GM18909 (cell line): Measurements from ENCODE around the gene ASPN.

Experiments used
- ATAC-seq: cut with Tn5 transposase; IDR thresholded peaks from one replicate; pipeline ENCODE4 v1.9.1; 2021; ENCODE audit warnings: mild to moderate bottlenecking; ENCODE audit not compliant: unreplicated experiment, poor library complexity

The ASPN gene

GRCh38 chr9:92482329-92482728, at the start of gene ASPN:
ASPN (minus strand) TSS chr9:92482506.
- no peak for ATAC-seq

GRCh38 chr9:92530893-92531292, 48.6 kb upstream of the ASPN start:
- ATAC-seq: no peak

GRCh38 chr9:92529124-92529523, 46.8 kb upstream of the ASPN start:
- no peak for ATAC-seq

- ATAC-seq: no peak
Observed at GRCh38 chr9:92528522-92528849, 46.2 kb upstream of the ASPN start.

- ATAC-seq: no peak
Observed at GRCh38 chr9:92527832-92528521, 45.7 kb upstream of the ASPN start.

- ATAC-seq: no peak
Observed at GRCh38 chr9:92527291-92527828, 45.1 kb upstream of the ASPN start.

- no peak for ATAC-seq
Observed at GRCh38 chr9:92525306-92525705, 43.0 kb upstream of the ASPN start.

GRCh38 chr9:92524881-92525280, 42.6 kb upstream of the ASPN start:
- ATAC-seq: no peak

- ATAC-seq: no peak
Observed at GRCh38 chr9:92522983-92523970, 41.0 kb upstream of the ASPN start.

- ATAC-seq: no peak
Observed at GRCh38 chr9:92520837-92521236, 38.5 kb upstream of the ASPN start.

- no peak for ATAC-seq
Observed at GRCh38 chr9:92518199-92518598, 35.9 kb upstream of the ASPN start.

GRCh38 chr9:92517046-92517445, 34.7 kb upstream of the ASPN start:
- no peak for ATAC-seq

GRCh38 chr9:92516521-92516920, 34.2 kb upstream of the ASPN start:
- no peak for ATAC-seq

GRCh38 chr9:92514635-92515034, 32.3 kb upstream of the ASPN start:
- no peak for ATAC-seq

GRCh38 chr9:92513349-92513748, 31.0 kb upstream of the ASPN start:
- ATAC-seq: no peak

- ATAC-seq: no peak
Observed at GRCh38 chr9:92512622-92513021, 30.3 kb upstream of the ASPN start.

- no peak for ATAC-seq
Observed at GRCh38 chr9:92510747-92511146, 28.4 kb upstream of the ASPN start.

GRCh38 chr9:92509050-92509449, 26.7 kb upstream of the ASPN start:
- ATAC-seq: no peak

- no peak for ATAC-seq
Observed at GRCh38 chr9:92508018-92508820, 25.9 kb upstream of the ASPN start.

GRCh38 chr9:92507496-92507895, 25.2 kb upstream of the ASPN start:
- ATAC-seq: no peak

- ATAC-seq: no peak
Observed at GRCh38 chr9:92507005-92507404, 24.7 kb upstream of the ASPN start.
